Measurements from ENCODE around the gene STX8.

Gene STX8

DNA sequence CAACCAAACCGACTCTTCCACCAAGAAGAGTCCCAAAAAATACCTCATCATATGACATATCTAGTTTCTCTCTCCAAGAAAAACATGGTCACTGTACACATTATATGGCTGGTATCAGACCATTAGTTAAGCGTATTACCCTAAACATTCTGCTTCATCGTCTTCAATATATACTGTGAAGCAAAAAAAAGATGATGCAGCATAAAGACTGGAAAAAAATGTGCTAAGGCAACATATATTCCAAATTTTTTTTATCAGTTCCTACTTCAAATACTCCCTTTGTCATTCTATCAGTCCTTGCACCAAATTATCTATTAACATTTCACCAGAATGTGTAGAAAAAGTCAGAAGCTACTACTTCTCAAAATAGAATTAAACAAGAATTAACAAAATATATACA, 42.9 kb downstream of the STX8 start:
- H3K9me3 ChIP-seq (ENCODE audit: control insufficient read depth, low read length): no peaks in the 10 kb centered on the region
- H3K4me3 ChIP-seq (ENCODE audit: extremely low read depth, insufficient read depth, low read length, poor library complexity, severe bottlenecking): no peak overlapping the region
- no peak overlapping the region for H3K27ac ChIP-seq (ENCODE audit: low read depth, low read length, severe bottlenecking)
- 100% methylated on average over 1 to 3 of the region's 3 CpGs for WGBS, 2 experiments (ENCODE audit: insufficient coverage in 2 of 2)
- no peaks in the 10 kb centered on the region for H3K36me3 ChIP-seq (ENCODE audit: control insufficient read depth, insufficient read depth, low read length)
- no peaks in the 10 kb centered on the region for H3K4me1 ChIP-seq (ENCODE audit: control insufficient read depth, insufficient read depth, low read length, poor library complexity, severe bottlenecking)

DNA sequence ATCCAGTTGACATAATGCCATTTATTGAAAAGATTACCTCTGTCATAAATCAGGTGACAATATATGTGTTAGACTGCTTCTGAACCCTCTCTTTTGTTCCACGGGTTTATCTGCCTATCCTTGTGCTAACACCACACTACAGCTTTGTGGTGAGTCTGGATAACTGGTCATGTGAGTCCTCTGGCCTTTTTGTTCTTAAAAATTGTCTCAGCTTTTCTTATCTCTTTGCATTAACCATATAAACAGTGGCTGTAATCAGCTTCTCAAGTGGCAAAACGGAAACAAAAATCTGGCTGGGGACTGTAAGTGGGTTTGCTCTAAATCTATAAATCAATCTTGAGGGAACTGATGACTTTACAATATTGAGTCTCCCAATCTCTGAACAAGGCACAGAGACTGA, 44.6 kb downstream of the STX8 start:
- no peaks in the 10 kb centered on the region for H3K36me3 ChIP-seq (ENCODE audit: control insufficient read depth, insufficient read depth, low read length)
- no peak overlapping the region for H3K4me3 ChIP-seq (ENCODE audit: extremely low read depth, insufficient read depth, low read length, poor library complexity, severe bottlenecking)
- H3K27ac ChIP-seq (ENCODE audit: low read depth, low read length, severe bottlenecking): no peak overlapping the region
- H3K4me1 ChIP-seq (ENCODE audit: control insufficient read depth, insufficient read depth, low read length, poor library complexity, severe bottlenecking): no peaks in the 10 kb centered on the region
- H3K9me3 ChIP-seq (ENCODE audit: control insufficient read depth, low read length): no peaks in the 10 kb centered on the region
- WGBS, 2 experiments (ENCODE audit: insufficient coverage in 2 of 2): 71% methylated on average over 1 of the region's 2 CpGs; no CpG with 5 or more reads in 1 of the 2 experiments

DNA sequence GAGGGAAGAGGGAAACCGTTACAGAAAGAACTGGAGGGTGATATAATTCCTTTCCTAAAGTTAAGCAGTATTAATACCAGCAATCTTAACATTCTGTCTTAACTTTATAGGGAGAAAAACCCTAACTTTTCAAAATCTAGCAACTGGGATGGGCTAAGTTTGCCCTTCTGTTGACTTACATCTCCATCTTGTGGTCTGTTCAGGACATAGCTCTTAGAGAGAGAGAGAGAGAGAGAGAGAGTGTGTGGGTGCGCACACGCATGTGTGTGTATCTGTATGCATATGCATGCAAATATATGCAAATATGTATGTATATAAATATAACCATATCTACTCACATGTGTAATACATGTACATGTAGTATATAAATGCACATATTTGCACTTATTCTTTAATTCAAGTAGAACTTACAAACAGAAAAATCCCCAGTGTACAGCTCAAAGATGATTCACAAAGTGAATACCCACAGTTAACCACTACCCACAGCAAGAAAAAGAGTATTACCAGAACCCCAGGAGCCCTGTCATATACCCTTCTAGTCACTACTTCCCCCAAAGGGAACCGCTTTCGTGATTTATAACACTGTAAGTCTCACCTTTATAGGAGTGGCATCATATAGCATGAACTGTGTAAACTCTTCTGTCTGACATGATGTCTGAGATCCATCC, 46.5 kb downstream of the STX8 start:
- WGBS, 2 experiments (ENCODE audit: insufficient coverage in 2 of 2): no CpG with 5 or more reads among the region's 5 CpGs
- Histone ChIP-seq H3K27ac (ENCODE audit: low read depth, low read length, severe bottlenecking) (no peak overlapping the region), H3K4me1 (ENCODE audit: control insufficient read depth, insufficient read depth, low read length, poor library complexity, severe bottlenecking) (no peaks in the 10 kb centered on the region), H3K9me3 (ENCODE audit: control insufficient read depth, low read length) (no peaks in the 10 kb centered on the region), H3K36me3 (ENCODE audit: control insufficient read depth, insufficient read depth, low read length) (no peaks in the 10 kb centered on the region), H3K4me3 (ENCODE audit: extremely low read depth, insufficient read depth, low read length, poor library complexity, severe bottlenecking) (no peak overlapping the region)

DNA sequence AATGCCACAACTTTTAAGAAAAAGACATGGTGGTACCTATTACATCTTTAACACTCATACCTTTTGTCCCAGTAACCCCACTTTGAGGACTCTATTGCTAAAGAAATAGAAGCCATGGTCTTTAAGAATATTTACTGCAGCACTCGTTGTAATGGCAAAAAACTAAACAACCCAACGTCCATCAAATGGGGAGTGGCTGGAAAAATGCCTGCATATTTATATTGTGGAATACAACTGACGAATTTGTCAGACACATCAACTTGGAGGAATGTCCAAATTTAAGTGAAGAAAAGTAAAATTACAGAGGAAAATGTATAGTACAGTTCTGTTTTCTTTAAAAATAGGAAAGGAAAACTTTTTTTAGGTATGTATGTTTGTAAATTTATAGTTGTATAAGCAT, 47.8 kb downstream of the STX8 start:
- H3K4me3 ChIP-seq (ENCODE audit: extremely low read depth, insufficient read depth, low read length, poor library complexity, severe bottlenecking): no peak overlapping the region

DNA sequence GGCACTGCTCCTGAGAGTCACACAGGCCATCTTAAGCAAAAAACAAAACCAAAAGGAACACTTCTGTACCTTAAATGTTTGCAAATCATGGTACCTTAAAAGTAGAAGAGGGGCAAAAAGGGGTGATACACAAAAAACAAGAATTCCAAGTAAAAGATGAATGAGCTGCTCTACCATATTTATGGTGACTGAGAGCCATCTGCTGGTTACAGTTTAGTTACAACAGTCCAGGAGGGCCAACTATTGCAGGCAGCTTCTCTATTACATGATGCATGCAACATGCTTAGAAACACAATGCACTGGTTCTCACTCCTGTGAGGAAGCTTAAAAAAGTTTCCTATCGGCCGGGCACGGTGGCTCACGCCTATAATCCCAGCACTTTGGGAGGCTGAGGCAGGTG, 53.5 kb downstream of the STX8 start:
- no CpG with 5 or more reads among the region's 4 CpGs for WGBS, 2 experiments (ENCODE audit: insufficient coverage in 2 of 2)
- peaks cover 9% of the 10 kb centered on the region for H3K4me1 ChIP-seq (ENCODE audit: control insufficient read depth, insufficient read depth, low read length, poor library complexity, severe bottlenecking)
- H3K4me3 ChIP-seq (ENCODE audit: extremely low read depth, insufficient read depth, low read length, poor library complexity, severe bottlenecking): no peak overlapping the region
- H3K36me3 ChIP-seq (ENCODE audit: control insufficient read depth, insufficient read depth, low read length): no peaks in the 10 kb centered on the region
- H3K27ac ChIP-seq (ENCODE audit: low read depth, low read length, severe bottlenecking): no peak overlapping the region
- no peaks in the 10 kb centered on the region for H3K9me3 ChIP-seq (ENCODE audit: control insufficient read depth, low read length)

More for the DNA sequence above, 47.8 kb downstream of the STX8 start:
- Histone ChIP-seq H3K4me1 (ENCODE audit: control insufficient read depth, insufficient read depth, low read length, poor library complexity, severe bottlenecking) (no peaks in the 10 kb centered on the region), H3K9me3 (ENCODE audit: control insufficient read depth, low read length) (no peaks in the 10 kb centered on the region), H3K27ac (ENCODE audit: low read depth, low read length, severe bottlenecking) (no peak overlapping the region), H3K36me3 (ENCODE audit: control insufficient read depth, insufficient read depth, low read length) (no peaks in the 10 kb centered on the region)
- 100% methylated on average over 1 of the region's 3 CpGs for WGBS, 2 experiments (ENCODE audit: insufficient coverage in 2 of 2)

DNA sequence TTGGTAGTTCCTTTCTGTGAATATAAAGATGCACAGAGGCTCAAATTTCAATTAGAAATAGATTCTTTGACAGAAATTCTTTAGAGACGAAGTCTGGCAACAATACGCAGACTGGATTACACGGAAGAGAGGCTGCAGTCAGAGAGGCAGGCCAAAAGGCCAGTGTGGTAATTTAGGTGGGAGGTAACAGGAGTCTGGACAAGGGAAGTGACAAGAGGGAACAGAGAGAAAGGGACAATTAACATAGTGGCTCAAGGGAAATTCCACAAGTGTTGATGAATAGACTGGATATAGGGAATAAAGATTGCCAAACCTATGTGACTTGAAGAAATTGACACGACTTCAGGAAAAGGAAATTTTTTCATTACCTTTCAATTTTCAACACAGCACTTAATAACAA, 54.6 kb downstream of the STX8 start:
- Histone ChIP-seq H3K36me3 (ENCODE audit: control insufficient read depth, insufficient read depth, low read length) (no peaks in the 10 kb centered on the region), H3K27ac (ENCODE audit: low read depth, low read length, severe bottlenecking) (no peak overlapping the region), H3K4me1 (ENCODE audit: control insufficient read depth, insufficient read depth, low read length, poor library complexity, severe bottlenecking) (peaks cover 9% of the 10 kb centered on the region), H3K9me3 (ENCODE audit: control insufficient read depth, low read length) (no peaks in the 10 kb centered on the region), H3K4me3 (ENCODE audit: extremely low read depth, insufficient read depth, low read length, poor library complexity, severe bottlenecking) (no peak overlapping the region)
- 40 to 50% methylated on average over 3 of the region's 4 CpGs for WGBS, 2 experiments (ENCODE audit: insufficient coverage in 2 of 2)

DNA sequence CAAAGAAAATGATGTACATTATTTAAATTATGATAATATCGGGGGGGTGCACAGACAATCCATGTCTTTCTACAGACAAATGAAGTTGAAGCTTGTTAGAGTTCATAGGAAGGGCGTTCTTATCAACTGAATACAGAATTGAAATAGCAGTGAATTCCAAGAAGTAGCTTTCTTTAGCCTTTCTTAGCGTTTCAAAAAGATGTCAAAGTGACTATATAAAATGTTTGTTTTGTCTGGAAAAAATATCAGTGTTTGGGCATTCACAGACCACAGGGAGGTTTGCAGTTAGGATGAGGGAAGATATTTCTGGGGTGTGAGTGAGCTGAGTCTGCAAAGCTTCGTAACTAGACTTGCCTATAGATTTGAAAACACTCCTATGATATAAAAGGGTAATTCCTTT, 55.0 kb downstream of the STX8 start:
- 86 to 93% methylated on average over 2 to 3 of the region's 4 CpGs for WGBS, 2 experiments (ENCODE audit: insufficient coverage in 2 of 2)
- Histone ChIP-seq H3K4me1 (ENCODE audit: control insufficient read depth, insufficient read depth, low read length, poor library complexity, severe bottlenecking) (peaks cover 9% of the 10 kb centered on the region), H3K4me3 (ENCODE audit: extremely low read depth, insufficient read depth, low read length, poor library complexity, severe bottlenecking) (no peak overlapping the region), H3K27ac (ENCODE audit: low read depth, low read length, severe bottlenecking) (peak overlapping the region; percentile 19), H3K36me3 (ENCODE audit: control insufficient read depth, insufficient read depth, low read length) (no peaks in the 10 kb centered on the region), H3K9me3 (ENCODE audit: control insufficient read depth, low read length) (no peaks in the 10 kb centered on the region)

DNA sequence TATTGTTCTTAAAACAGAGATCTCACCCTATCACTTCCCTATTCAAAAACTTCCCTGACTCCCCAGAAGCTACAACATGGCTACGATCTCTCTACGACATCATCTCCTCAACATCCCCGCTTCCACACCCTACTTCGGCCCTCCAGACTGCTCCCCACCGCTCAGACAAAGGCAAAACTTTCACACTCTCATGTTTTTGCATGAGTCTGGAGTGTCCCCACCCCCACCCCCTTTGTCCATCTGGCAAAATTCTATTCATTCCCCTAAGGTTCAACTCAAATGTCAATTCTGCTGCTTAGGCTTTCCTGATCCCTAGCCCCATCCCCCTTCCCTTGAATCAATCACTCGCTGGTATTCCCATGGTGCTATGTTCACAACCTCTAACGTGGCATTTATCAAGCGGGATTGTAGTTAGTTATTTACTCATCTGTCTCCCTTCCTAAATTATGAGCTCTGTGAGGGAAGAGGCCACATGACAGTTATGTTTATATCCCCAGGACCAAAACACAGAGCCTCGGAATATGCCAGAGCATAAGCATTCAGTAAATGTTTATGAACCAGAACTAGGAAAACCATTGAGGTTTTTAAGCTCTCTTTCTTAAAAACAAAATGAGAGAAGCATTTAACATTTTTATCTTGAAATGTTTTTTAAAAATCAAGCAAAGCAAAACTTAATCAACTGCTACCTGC, 55.9 kb downstream of the STX8 start:
- no peak overlapping the region for H3K27ac ChIP-seq (ENCODE audit: low read depth, low read length, severe bottlenecking)
- whole genome bisulfite sequencing, 2 experiments (ENCODE audit: insufficient coverage in 2 of 2): 54 to 56% methylated on average over 3 to 6 of the region's 9 CpGs

DNA sequence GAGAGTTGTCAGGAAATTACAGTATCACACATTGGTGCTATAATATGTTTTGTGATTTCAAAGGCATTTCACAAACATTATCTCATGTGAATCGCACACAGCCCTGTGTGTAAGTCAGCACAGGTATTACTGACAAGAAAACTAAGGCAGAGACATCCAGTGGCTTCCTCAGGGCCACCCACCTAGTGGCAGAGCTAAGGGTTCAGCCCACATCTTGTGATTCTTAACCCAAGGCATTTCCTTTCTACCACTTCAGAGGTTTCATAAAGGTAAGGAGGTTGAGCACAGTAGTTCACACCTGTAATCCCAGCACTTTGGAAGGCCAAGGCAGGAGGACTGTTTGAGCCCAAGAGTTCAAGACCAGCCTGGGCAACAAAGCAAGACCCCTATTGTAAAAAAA, 58.2 kb downstream of the STX8 start:
- Histone ChIP-seq H3K36me3 (ENCODE audit: control insufficient read depth, insufficient read depth, low read length) (no peaks in the 10 kb centered on the region), H3K4me3 (ENCODE audit: extremely low read depth, insufficient read depth, low read length, poor library complexity, severe bottlenecking) (no peak overlapping the region), H3K4me1 (ENCODE audit: control insufficient read depth, insufficient read depth, low read length, poor library complexity, severe bottlenecking) (peaks cover 9% of the 10 kb centered on the region), H3K9me3 (ENCODE audit: control insufficient read depth, low read length) (no peaks in the 10 kb centered on the region), H3K27ac (ENCODE audit: low read depth, low read length, severe bottlenecking) (no peak overlapping the region)
- no CpG with 5 or more reads among the region's 1 CpG for WGBS, 2 experiments (ENCODE audit: insufficient coverage in 2 of 2)

More for the DNA sequence above, 55.9 kb downstream of the STX8 start:
- H3K9me3 ChIP-seq (ENCODE audit: control insufficient read depth, low read length): no peaks in the 10 kb centered on the region
- H3K4me3 ChIP-seq (ENCODE audit: extremely low read depth, insufficient read depth, low read length, poor library complexity, severe bottlenecking): no peak overlapping the region
- no peaks in the 10 kb centered on the region for H3K36me3 ChIP-seq (ENCODE audit: control insufficient read depth, insufficient read depth, low read length)
- peaks cover 9% of the 10 kb centered on the region for H3K4me1 ChIP-seq (ENCODE audit: control insufficient read depth, insufficient read depth, low read length, poor library complexity, severe bottlenecking)

DNA sequence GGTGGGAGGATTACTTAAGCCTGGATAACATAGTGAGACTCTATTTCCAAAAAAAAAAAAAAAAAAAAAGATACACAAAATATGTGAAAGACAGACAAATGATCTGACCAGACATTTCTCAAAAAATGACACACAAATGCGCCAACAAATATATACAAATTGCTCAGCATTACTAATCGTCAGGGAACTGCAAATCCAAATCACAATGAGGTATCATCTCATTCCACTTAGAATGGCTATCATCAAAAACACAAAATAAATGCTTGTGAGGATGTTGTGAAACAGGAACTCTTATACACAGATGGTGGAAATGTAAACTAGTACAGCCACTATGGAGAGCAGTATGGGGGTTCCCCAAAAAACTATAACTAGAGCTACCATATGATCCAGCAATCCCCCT, 62.4 kb downstream of the STX8 start:
- 100% methylated on average over 1 of the region's 2 CpGs; no CpG with 5 or more reads in 1 of the 2 experiments for WGBS, 2 experiments (ENCODE audit: insufficient coverage in 2 of 2)
- peaks cover 6% of the 10 kb centered on the region for H3K9me3 ChIP-seq (ENCODE audit: control insufficient read depth, low read length)
- H3K4me3 ChIP-seq (ENCODE audit: extremely low read depth, insufficient read depth, low read length, poor library complexity, severe bottlenecking): no peak overlapping the region

More for the DNA sequence above, 62.4 kb downstream of the STX8 start:
- no peaks in the 10 kb centered on the region for H3K36me3 ChIP-seq (ENCODE audit: control insufficient read depth, insufficient read depth, low read length)
- no peaks in the 10 kb centered on the region for H3K4me1 ChIP-seq (ENCODE audit: control insufficient read depth, insufficient read depth, low read length, poor library complexity, severe bottlenecking)
- no peak overlapping the region for H3K27ac ChIP-seq (ENCODE audit: low read depth, low read length, severe bottlenecking)
